Heart right ventricle (tissue), 16 donors: ENCODE results near the gene OTX1. TPM values are rescaled to one million over a fixed set of nuclear protein-coding genes. Genes with fewer than 3 reads are reported as not detected.

ENCODE experiments used
- ATAC-seq, 8 donors: fragments of 200-7000 bp; cut with Tn5 transposase; one replicate each; pipeline ENCODE4 v1.9.1; 2020; ENCODE audit warnings: mild to moderate bottlenecking in 8 of 8, moderate library complexity in 8 of 8, moderate number of reproducible peaks in 1 of 8
- DNase-seq, 2 donors: peaks; one replicate each; pipeline ENCODE4 v3.0.0-alpha.2; 2020
- H3K27ac ChIP-seq, 10 donors: fragments of 200-600 bp; sonication (generic) in 2 of 10; one replicate each; pipeline versions ENCODE4 v1.5.0 to v1.8.0; 2020 to 2022; ENCODE audit warnings: mild to moderate bottlenecking in 3 of 10
- H3K27me3 ChIP-seq, 7 donors: fragments of 200-600 bp; one replicate each; pipeline ENCODE4 v1.8.0; 2021 to 2022; ENCODE audit warnings: mild to moderate bottlenecking in 2 of 7
- H3K36me3 ChIP-seq, 9 donors: fragments of 200-600 bp; sonication (generic) in 1 of 9; one replicate each; pipeline versions ENCODE4 v1.5.0 to v1.8.0; 2020 to 2022; ENCODE audit warnings: mild to moderate bottlenecking in 2 of 9
- H3K4me1 ChIP-seq, 9 donors: fragments of 200-600 bp; sonication (generic) in 1 of 9; one replicate each; pipeline versions ENCODE4 v1.5.0 to v1.8.0; 2020 to 2022; ENCODE audit warnings: mild to moderate bottlenecking in 4 of 9
- H3K4me3 ChIP-seq, 10 donors: fragments of 200-600 bp; sonication (generic) in 2 of 10; one replicate each; pipeline versions ENCODE4 v1.5.0 to v1.8.0; 2020 to 2022; ENCODE audit warnings: mild to moderate bottlenecking in 7 of 10, moderate library complexity in 2 of 10
- H3K9me3 ChIP-seq, 11 donors: fragments of 200-600 bp in 10 of 11; sonication (generic) in 2 of 11; one replicate each; pipeline versions ENCODE4 v1.5.0 to v1.8.0; 2013 to 2022; ENCODE audit warnings: mild to moderate bottlenecking in 2 of 11, control low read depth in 1 of 11, moderate library complexity in 1 of 11
- CTCF ChIP-seq, 9 donors: fragments of 200-600 bp; sonication (generic) in 2 of 9; IDR thresholded peaks; one replicate each; pipeline versions ENCODE4 v1.5.0 to v1.8.0; 2021 to 2022; ENCODE audit warnings: antibody characterized with exemption in 9 of 9, mild to moderate bottlenecking in 5 of 9, moderate library complexity in 1 of 9
- WGBS, 2 donors: extraction: QIAGEN DNeasy Blood & Tissue Kit; methylation state at CpG; one replicate each; pipeline ENCODE4 v1.1.7; 2013; ENCODE audit warnings: inconsistent platforms in 1 of 2; 5-methylcytosine and 5-hydroxymethylcytosine counted together
- intact Hi-C, 10 donors: fragments of 100-400 bp; cut with DNase I; formaldehyde crosslinking; loops; one replicate each; pipeline versions ENCODE4 v1.11.1 to v1.14.2; 2022
- polyA plus RNA-seq, 2 donors: library from polyadenylated mRNA; stranded (reverse); fragments of 200-250 nt; gene quantifications; one replicate each; pipeline ENCODE4 v1.2.3, GENCODE V29; 2013
- total RNA-seq, 10 donors: library from RNA; stranded (reverse); fragmentation: NEBNext Ultra II Directional in 3 of 10; extraction: Animal tissue kit (Norgen Biotek cat#: 25700) in 3 of 10; gene quantifications; one replicate each; pipeline versions ENCODE4 v1.2.1 to v1.2.4, GENCODE V29; 2021 to 2023
- donor health status: Arrhythmogenic right ventricular cardiomyopathy.
- donor health status: ischemic (EF 13 %, LVEDD 7.1; RV severe dilation, severe dysfunction).
- donor health status: healthy with polysubstance abuse.
- donor health status: DM: no; HTN: yes; CAD: no.
- donor health status: DM: no; HTN: no; CAD: no.
- donor health status: ischemic (EF 25% LVEDD 6.9; RV normal size, moderate dysfunction).
- donor health status: ischemic (EF 25% LVEDD 5.7; RV mildly dilated, moderate dysfunction).
- donor health status: healthy.
- donor health status: DM: yes; HTN: yes; CAD: no.
- donor health status: Ischemic cardiomyopathy.
- donor health status: ischemic (EF 35%, LVEDD 5.7; RV mildly dilated, moderate dysfunction).
- donor health status: nonischemic (EF 11% LVEDD 7.7; RV severe dilation, severe dysfunction).
- donor health status: DM: yes; HTN: yes; CAD: no.
- donor health status: PGD.
- donor health status: ischemic (EF 29% LVEDD 5.4; RV normal size, mild dysfunction).
- donor health status: nonischemic (EF 23%, LVEDD 6.1; RV moderate dilation, normal function).

OTX1 gene
- total and polyA plus RNA-seq, 12 donors, result not detected

- 47 to 49% methylated on average over 42 of the region's 42 CpGs for WGBS, 2 donors
- DNase-seq, result no peak
Measured at GRCh38 chr2:63051795-63052333, 1.2 kb downstream of the OTX1 start.

GRCh38 chr2:63052411-63053080, 1.9 kb downstream of the OTX1 start:
- ATAC-seq (no peak), DNase-seq (no peak)
- H3K4me3 ChIP-seq, result no peak overlapping the region
- no peak overlapping the region for H3K27ac ChIP-seq
- no peaks in the 10 kb centered on the region for H3K9me3 ChIP-seq
- whole genome bisulfite sequencing, 2 donors, result 65 to 66% methylated on average over 27 of the region's 27 CpGs
- TF ChIP-seq CTCF (IDR thresholded peaks at IDR 0.05), result no peak
- H3K36me3 ChIP-seq, result no peaks in the 10 kb centered on the region
- intact Hi-C loops, result no loop called here
- peaks cover 14 to 80% (median 75%) of the 10 kb centered on the region in 9 donors for H3K4me1 ChIP-seq
- H3K27me3 ChIP-seq, result peaks cover 72 to 100% (median 100%) of the 10 kb centered on the region in 7 donors

More at GRCh38 chr2:63051795-63052333, 1.2 kb downstream of the OTX1 start:
- no peak overlapping the region for H3K27ac ChIP-seq
- H3K4me3 ChIP-seq, result peak overlapping the region in 1 of 10 donors; percentile 60
- ATAC-seq, result no peak
- H3K36me3 ChIP-seq, result no peaks in the 10 kb centered on the region
- H3K27me3 ChIP-seq, result peaks cover 67 to 100% (median 100%) of the 10 kb centered on the region in 7 donors
- H3K4me1 ChIP-seq, result peaks cover 14 to 80% (median 75%) of the 10 kb centered on the region in 9 donors
- no peaks in the 10 kb centered on the region for H3K9me3 ChIP-seq
- intact Hi-C loops, result no loop called here
- TF ChIP-seq CTCF (IDR thresholded peaks at IDR 0.05), result no peak

- TF ChIP-seq CTCF (IDR thresholded peaks at IDR 0.05), result no peak
- H3K27ac ChIP-seq, result no peak overlapping the region
- no peak overlapping the region for H3K4me3 ChIP-seq
- intact Hi-C loops, result no loop called here
- peaks cover 14 to 80% (median 75%) of the 10 kb centered on the region in 9 donors for H3K4me1 ChIP-seq
- ATAC-seq (no peak), DNase-seq (no peak)
- no peaks in the 10 kb centered on the region for H3K9me3 ChIP-seq
- 44 to 45% methylated on average over 34 of the region's 34 CpGs for WGBS, 2 donors
- H3K27me3 ChIP-seq, result peaks cover 71 to 100% (median 100%) of the 10 kb centered on the region in 7 donors
- H3K36me3 ChIP-seq, result no peaks in the 10 kb centered on the region
Measured at GRCh38 chr2:63053081-63053888, 2.7 kb downstream of the OTX1 start.

GRCh38 chr2:63053889-63054602, 3.4 kb downstream of the OTX1 start:
- ATAC-seq (peak in 2 of 8 donors; percentile 16 to 23), DNase-seq (no peak)
- H3K27ac ChIP-seq, result no peak overlapping the region
- H3K4me3 ChIP-seq, result peak overlapping the region in 7 of 10 donors; percentile 7 to 38 (median 17)
- intact Hi-C loops, result no loop called here
- H3K4me1 ChIP-seq, result peaks cover 15 to 80% (median 75%) of the 10 kb centered on the region in 9 donors
- 3 to 5% methylated on average over 47 to 48 of the region's 48 CpGs for WGBS, 2 donors
- no peaks in the 10 kb centered on the region for H3K36me3 ChIP-seq
- peak in 1 of 9 donors; percentile 34 for TF ChIP-seq CTCF (IDR thresholded peaks at IDR 0.05)
- H3K27me3 ChIP-seq, result peaks cover 71 to 100% (median 100%) of the 10 kb centered on the region in 7 donors
- H3K9me3 ChIP-seq, result no peaks in the 10 kb centered on the region
